EL (cell line): Measurements from ENCODE around the gene VWA5A.

Source experiments
- DNase-seq: peaks from one replicate; pipeline ENCODE4 v3.0.0-alpha.2; 2016

The VWA5A gene

DNA sequence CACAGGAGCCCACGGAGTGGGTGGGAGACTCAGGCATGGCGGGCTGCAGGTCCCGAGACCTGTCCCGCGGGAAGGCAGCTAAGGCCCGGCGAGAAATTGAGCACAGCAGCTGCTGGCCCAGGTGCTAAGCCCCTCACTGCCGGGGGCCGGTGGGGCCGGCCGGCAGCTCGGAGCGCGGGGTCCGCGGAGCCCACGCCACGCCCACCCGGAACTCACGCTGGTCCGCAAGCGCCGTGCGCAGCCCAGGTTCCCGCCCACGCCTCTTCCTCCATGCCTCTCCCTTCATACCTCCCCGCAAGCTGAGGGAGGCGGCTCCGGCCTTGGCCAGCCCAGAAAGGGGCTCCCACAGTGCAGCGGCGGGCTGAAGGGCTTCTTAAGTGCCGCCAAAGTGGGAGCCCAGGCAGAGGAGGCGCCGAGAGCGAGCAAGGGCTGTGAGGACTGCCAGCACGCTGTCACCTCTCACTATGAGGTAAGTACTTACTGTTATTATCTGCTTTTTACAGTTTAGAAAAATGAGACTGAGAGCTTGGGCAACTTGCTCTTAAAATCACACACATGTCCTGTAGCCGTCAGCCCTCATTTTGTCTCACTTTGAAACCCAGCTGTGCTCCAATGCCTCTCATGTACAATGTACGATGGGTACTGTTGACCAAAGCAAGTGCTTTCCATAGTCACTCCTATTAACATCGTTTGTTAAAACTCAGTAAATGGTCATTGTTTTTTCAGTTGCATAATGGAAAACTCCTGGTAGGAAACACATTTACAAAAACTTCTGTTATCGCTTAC is 55.7 kb downstream of the VWA5A start:
- no peak for DNase-seq

- no peak for DNase-seq
These were observed 56.9 kb downstream of the VWA5A start for GRCh38 chr11:124172101-124172500.

DNA sequence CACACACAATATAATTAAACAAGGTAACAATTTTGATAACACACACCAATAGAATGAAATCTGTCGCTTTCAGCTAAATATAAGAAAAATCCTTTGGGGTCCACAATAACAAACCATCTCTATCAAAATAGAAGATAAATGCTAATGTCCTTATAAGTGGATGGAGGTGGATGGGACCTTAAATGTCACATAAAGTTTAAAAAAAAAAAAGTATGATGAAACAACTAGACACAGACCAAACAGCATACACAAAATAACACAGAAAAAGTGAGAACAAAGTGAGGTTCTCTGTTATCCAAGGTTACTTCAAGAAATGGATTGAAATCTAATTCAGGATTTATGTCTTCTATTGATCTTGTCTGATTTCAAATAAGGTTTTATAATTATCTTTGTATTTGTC is 57.3 kb downstream of the VWA5A start:
- no peak for DNase-seq

- peak; percentile 13 for DNase-seq
These were observed 58.8 kb downstream of the VWA5A start for GRCh38 chr11:124174001-124174583.

DNA sequence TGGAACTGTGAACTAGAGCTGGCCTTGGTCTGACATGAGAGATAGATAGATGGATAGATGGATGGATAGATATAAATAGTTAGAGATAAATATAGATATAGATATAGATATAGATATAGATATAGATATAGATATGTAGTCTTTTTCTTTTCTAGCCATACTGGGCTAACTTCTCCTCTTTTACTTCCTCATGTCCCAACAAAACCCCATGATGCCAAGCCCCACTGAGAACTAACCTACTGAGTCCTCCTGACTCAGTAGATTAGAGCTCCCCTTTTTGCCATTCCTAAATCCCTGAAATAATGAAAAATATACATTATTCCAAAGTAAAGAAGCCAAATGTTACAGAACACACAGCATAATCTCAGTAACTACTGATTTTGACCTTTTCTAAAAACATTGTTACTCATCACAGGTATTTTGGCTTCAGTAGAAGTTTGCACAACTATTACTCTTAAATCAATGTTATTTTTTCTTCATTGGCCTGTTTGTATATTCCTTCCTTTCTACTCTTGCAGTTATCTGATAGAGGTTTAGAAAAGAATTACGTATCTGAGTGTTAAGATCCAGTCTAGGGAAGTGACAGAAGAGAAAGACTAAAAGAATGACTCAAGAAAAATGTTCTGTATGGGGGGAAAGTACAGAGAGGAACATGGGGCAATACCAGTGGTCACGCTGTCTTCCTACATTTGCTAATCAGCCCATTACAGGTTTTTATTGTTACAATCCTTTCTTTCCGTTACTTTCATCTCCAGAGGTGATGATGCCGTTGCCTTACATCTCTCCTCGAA is 61.9 kb downstream of the VWA5A start:
- no peak for DNase-seq

DNA sequence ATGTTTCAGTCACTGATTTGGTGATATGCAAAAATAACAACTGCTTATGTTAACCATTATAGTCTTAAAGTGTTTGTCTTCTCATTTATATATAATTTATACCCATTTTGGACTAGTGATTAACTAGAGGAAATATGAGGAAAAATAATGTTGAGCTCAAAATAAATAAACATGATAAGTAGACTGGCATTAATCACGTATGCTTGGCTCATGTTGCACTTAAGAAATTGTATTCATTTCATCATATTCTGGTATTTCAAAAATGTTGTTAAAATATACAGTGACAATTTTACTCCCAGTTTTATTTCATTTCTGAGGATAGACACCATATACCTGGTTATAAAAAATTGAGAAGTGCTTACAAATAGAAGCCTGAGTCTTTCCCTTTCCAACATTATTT is 64.1 kb downstream of the VWA5A start:
- DNase-seq = no peak

- DNase-seq = no peak
These were observed 67.8 kb downstream of the VWA5A start, which contains the start of gene OR10D3 for GRCh38 chr11:124183068-124183467. Gene OR10D3, plus strand, starts transcription at chr11:124183345. Its CDS starts 1,925 bp downstream, at chr11:124185270.

GRCh38 chr11:124190298-124191139 is 75.3 kb downstream of the VWA5A start:
- no peak for DNase-seq

DNA sequence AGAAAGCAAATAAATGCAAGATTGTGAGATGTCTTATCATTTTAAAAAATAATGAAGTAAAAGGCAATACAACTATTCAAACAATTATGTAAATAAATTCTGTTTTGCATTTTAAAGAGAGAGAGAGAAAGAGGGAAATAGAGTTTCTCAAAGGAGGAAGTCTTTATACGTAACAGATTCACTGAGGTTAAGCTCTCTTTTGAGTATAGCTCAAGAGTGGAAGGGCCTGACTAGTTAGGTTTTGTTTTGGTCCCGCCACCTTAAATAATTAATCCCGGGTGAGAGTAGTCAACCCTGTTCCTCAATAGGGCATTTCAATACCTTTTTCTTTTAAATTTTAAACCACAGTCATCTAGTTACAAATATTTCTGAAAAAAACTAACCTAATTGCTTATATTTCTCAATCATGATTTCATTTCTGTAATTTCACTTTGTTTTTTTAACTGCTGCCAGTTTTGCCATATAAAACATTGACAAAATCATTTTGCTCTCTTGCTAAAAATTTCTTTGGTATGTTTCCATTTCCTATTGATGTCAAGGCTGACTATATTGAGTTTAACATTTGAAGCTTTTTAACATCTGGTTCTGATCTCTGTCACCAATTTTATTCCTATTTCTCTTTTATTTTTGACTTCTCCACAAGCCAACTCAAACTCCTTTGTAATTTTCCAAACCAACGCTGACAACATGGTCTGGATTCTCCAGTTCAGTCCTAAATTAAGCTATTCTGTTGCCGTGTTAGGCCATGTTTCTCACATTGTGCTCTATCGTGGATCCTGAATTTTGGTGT is 78.2 kb downstream of the VWA5A start:
- no peak for DNase-seq

DNA sequence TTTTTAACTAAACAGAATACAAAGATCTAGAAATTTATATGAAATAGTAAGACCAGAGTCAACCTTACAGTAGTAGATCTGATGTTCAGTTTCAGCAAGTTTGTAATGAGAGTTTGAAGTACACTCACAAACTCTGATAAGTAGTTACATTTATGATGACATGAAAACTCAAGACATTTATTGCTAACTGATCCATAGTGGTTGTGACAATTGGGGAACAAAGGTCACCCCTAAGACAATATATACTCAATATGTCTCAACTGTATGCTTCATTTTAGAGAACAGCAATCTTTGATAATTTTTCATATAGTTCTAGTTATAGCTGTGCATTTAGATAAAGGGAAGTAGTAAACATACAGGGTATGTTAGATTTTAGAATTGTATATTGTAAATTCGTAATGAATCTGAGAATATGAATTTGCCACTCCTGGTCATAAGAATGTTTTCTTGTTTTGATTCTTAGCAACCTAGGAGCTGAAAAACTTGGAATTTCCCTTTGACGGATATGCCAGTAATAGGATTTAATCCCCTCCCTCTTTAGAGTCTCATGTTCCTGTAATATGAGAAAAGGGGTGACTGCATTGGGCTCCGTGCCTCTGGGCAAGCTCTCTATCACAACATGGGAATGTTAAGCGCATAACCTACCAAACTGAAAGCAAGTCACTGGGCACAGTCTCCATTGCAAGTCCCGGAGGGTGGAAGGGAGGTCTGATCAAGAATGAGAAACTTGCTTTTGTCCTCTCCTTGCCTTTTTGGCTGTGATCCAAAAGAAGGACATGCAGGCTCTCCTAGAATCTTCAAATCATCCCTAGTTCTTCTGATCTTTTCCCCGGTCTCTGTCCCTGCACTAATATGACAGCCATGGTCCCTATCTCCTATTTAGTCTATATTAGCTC is 79.3 kb downstream of the VWA5A start:
- DNase-seq = peak; percentile 7

DNA sequence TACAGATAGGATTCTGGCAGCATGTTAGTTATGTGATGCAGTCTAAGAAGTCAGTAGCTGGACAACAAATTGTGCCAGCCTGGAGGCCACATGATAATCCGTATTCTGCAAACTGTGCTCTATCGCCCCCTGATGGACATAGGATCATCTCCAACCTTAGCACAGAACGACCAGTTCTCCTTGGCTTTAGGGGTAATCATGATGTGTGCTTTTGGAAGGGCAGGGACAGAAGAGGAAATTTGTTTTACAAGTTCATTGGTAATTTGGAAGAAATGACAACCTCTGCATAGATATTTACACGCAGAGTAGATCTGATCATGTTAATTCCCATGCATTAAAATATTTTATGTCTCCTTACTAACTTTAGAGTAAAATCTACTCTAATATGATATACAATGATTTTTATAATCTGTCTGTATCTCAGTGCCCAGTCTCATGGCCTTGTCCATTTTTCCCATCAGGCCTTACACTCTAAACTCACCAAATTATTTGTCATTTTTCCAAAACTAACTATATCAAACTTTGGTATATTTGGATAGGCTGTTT is 80.0 kb downstream of the VWA5A start:
- peak; percentile 55 for DNase-seq
